ENCODE results near the gene WDR27.

Gene WDR27

DNA sequence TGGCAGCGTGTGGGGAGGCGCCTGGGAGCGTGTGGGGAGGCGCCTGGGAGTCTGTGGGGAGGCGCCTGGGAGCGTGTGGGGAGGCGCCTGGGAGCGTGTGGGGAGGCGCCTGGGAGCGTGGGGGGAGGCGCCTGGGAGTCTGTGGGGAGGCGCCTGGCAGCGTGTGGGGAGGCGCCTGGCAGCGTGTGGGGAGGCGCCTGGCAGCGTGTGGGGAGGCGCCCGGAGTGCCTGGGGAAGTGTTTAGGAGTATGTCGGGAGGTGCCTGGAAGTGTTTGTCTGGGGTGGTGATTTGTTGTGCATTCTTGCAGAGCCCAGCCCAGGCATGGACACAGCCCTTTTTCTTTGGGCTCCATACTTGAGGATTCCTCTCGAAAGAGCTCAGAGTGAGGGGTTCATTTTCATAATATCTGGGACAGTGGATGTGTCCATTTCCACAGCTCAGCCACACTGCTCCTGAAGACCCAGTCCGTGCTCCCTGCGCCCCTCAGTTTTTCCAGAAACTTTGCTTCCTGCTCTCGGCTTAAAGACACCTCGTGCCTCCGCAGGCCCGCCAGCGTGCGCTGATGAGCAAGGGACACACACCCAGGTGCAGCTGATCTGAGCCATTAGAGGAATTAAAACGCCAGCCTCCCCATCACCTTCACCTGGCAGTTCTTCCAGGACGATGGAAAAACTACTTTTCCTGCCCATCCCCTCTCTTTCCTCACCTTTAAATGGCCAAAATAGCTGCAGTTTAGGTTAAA, 276.0 kb downstream of the WDR27 start:
- DNase-seq, result no peak

DNA sequence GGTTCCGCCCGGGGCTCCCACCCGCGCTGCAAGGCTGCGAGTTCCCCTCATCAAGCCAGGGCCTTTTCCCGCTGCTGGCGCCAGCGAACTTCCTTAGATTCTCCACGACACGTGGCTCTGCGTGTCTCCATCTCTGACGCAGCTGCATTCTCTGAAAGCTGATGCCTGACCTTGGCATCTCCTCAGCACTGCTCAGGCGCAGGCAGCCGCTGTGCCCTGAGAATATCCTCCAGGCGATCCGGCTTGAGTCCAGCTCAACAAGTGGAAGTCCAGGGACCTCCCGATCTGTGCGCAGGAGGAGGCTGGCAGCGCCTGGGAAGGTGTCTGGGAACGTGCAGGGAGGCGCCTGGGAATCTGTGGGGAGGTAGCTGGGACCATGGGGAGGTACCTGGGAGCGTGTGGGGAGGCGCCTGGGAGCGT, 277.0 kb downstream of the WDR27 start:
- no peak for DNase-seq

- no peak for DNase-seq
These were observed 277.6 kb downstream of the WDR27 start for GRCh38 chr6:169424149-169424804.

DNA sequence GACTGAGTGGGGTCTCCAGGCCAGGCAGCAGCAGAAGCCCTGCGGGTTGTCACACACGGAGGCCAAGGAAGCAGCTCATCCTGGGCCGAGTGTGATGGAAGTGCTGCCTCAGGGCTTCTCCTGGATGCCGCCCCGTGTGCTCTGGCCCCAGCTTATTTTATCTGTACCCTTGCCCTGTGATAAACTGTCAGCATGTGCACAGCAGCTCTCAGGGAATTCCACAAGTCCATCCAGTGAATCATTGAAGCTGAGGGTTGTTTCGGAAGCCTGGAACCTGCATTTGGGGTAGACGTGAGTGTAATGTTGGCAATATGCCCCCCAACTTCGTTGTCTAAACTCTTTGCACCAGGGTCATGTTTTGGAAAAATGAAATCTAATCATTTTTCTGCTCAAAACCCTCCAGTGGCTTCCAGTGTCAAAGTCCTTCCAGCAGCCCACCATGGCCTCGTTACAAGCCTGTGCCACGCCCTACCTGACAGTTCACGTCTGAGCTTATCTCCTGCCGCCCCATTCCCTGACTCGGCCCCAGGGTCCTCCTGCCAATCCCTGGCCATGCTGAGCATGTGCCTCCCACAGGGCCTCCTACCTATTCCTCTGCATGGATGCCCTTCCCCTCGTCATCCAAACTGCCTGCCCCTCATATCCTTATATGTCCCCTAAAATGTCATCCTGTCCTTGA, 280.1 kb downstream of the WDR27 start:
- DNase-seq, result no peak

- DNase-seq, result no peak
These were observed 280.8 kb downstream of the WDR27 start for GRCh38 chr6:169420912-169421543.

DNA sequence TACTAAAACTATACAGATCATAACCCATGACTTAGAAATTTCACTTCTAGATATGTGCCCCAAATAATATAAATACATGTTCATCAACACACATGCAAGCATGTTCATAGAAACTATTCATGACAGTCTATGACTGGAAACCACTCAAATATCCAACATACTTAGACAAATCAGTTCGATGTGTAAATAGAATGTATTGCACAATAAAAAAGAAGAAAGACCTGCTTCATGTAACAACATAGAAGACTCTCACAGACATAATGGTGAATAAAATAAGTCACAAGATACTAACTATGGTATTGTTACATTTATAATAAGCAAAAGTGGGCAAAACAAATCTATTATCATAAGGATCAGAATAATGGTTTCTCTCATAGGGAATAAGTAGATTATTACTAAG, 284.7 kb downstream of the WDR27 start:
- DNase-seq, result no peak

- DNase-seq, result no peak
These were observed 285.6 kb downstream of the WDR27 start for GRCh38 chr6:169416249-169416648.

DNA sequence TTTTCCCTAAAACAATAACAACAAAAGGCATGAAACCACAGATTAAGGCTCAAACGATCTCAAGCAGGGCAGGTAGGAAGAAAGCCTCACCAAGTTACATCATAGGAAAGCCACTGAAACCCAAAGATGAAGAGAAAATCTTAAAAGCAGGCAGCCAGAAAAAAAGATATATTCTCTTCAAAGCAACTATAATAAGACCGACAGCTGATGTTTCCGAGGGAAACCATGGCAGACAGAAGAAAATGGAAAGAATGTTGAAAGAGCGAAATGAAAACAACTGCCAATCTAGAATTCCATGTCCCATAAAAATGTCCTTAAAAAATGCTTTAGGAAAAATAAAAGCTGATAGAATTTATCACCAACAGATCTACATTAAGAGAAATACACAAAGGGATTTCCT, 286.6 kb downstream of the WDR27 start:
- no peak for DNase-seq

DNA sequence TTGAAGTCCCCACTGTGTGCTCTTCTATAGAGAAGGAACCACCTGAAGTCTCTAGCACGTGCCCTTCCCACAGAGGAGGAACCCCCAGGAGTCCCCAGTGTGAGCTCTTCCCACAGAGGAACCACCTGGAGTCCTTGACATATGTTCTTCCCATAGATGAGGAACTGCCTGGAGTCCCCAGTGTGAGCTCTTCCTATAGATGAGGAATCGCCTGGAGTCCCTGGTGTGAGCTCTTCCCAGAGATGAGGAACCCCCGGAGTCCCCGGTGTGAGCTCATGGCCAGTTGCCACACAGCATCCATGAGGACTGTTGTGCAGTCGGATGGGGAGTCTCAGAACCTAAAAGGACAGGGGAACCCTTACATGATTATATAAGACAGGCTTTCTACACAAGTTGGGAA, 290.1 kb downstream of the WDR27 start:
- no peak for DNase-seq

DNA sequence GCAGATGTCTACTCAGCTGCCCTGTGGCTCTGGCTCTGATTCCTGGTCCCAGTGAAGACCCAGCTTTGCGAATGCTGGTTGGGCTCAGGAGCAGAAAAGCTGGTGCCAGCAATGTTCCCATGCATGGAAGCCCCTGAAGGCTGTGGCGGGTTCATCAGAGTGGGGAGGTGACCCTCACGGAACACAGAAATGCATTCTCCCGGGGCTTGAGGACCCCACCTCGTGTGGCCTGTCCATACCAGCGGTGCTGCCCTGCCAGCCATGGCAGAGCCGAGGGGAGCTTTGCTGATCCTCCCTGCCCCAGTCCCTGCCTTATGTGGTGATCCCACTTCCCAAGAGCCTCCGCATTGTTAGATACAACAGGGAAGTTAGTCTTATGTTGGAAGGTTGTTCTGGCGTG, 290.5 kb downstream of the WDR27 start:
- no peak for DNase-seq

- DNase-seq, result no peak
These were observed 292.0 kb downstream of the WDR27 start for GRCh38 chr6:169409742-169410312.

DNA sequence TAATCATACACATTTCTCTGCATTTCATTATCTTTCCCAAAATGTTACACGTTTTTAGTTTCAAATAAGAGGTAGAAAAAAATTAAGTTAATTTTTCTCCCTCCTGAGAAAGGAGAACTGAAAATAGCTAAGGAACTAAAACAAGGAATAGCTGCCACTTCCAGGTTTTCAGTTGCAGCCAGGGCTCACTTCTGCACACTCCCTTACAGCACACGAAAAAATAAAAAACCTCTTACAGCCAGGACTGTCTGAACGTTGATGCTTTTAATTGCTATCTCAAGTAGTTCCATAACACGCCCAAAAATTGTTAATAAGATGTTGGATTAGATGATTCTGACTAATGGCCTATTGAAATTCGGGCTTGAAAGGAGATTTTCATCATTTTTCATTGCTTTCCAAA, 294.5 kb downstream of the WDR27 start:
- DNase-seq, result no peak
